Esophagus (tissue), 2 donors: Measurements from ENCODE around the gene ZRANB1. TPM values are rescaled to one million over a fixed set of nuclear protein-coding genes. Genes with fewer than 3 reads are reported as not detected.
A peak's percentile ranks its signal among the peaks of the same experiment; 100 is the strongest.

Experiments used
- H3K27ac ChIP-seq, 2 donors: one replicate each; pipeline ENCODE4 v1.5.1; 2013; ENCODE audit warnings: low read depth in 2 of 2, mild to moderate bottlenecking in 2 of 2, inconsistent platforms in 1 of 2, low read length in 1 of 2, moderate library complexity in 1 of 2
- H3K27me3 ChIP-seq, 2 donors: one replicate each; pipeline ENCODE4 v1.6.1; 2013; ENCODE audit warnings: low read length in 2 of 2, control low read depth in 1 of 2, mild to moderate bottlenecking in 1 of 2; ENCODE audit not compliant: insufficient read depth in 2 of 2, control insufficient read depth in 1 of 2
- H3K36me3 ChIP-seq, 2 donors: one replicate each; pipeline ENCODE4 v1.6.1; 2013; ENCODE audit warnings: low read length in 1 of 2; ENCODE audit not compliant: control insufficient read depth in 2 of 2, insufficient read depth in 2 of 2
- H3K4me1 ChIP-seq, 2 donors: one replicate each; pipeline ENCODE4 v1.6.1; 2013; ENCODE audit warnings: low read length in 1 of 2; ENCODE audit not compliant: control insufficient read depth in 2 of 2, insufficient read depth in 2 of 2
- H3K4me3 ChIP-seq, 2 donors: one replicate each; pipeline ENCODE4 v1.5.1; 2013; ENCODE audit warnings: low read length in 2 of 2, mild to moderate bottlenecking in 2 of 2, low read depth in 1 of 2, moderate library complexity in 1 of 2
- H3K9me3 ChIP-seq, 2 donors: one replicate each; pipeline ENCODE4 v1.6.1; 2013; ENCODE audit warnings: mild to moderate bottlenecking in 2 of 2, low read depth in 1 of 2, low read length in 1 of 2, moderate library complexity in 1 of 2; ENCODE audit not compliant: control insufficient read depth in 2 of 2, insufficient read depth in 1 of 2
- WGBS, 2 donors: extraction: QIAGEN DNeasy Blood & Tissue Kit; methylation state at CpG; one replicate each; pipeline ENCODE4 v1.1.7; 2013; 5-methylcytosine and 5-hydroxymethylcytosine counted together
- polyA plus RNA-seq, 2 donors: library from polyadenylated mRNA; stranded (reverse); fragments of 200-250 nt; gene quantifications; one replicate each; pipeline ENCODE4 v1.2.3, GENCODE V29; 2013
- donor health status: healthy with polysubstance abuse.
- donor health status: Bipolar disorder and iron deficiency.

ZRANB1 gene
- polyA plus RNA-seq, 2 donors = 9.3 to 10.4 TPM

DNA sequence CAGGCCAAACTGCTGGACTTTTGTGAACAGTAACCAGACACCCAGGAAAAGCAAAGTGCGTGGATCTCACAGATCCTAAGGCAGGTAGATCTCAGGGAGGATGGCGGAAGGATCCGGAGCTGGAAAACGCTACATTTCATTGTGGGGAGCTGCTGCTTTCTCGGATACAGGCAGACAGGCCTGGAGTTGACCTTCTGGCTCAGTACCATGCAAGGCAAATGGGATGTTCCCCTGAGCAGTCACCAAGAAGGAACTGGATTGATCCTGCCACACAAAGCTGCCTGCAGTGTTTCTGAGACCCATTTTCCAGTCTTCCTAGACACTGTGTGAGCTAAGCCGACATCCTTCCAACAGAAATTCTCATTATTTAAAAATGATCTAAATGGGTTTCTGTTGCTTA lies 65.5 kb downstream of the ZRANB1 start:
- peaks cover 3 to 20% of the 10 kb centered on the region in 2 donors for H3K4me1 ChIP-seq

GRCh38 chr10:125008689-125009638 lies 67.0 kb downstream of the ZRANB1 start:
- no peaks in the 10 kb centered on the region for H3K27me3 ChIP-seq
- H3K4me3 ChIP-seq = no peak overlapping the region
- WGBS, 2 donors = 59 to 70% methylated on average over 22 of the region's 22 CpGs
- H3K36me3 ChIP-seq = peaks cover 0 to 8% of the 10 kb centered on the region in 2 donors
- H3K9me3 ChIP-seq = no peaks in the 10 kb centered on the region
- peak overlapping the region; percentile 65 to 74 for H3K27ac ChIP-seq
- H3K4me1 ChIP-seq = peaks cover 3 to 21% of the 10 kb centered on the region in 2 donors

More for the DNA sequence above, 65.5 kb downstream of the ZRANB1 start:
- H3K27me3 ChIP-seq = no peaks in the 10 kb centered on the region
- no peak overlapping the region for H3K4me3 ChIP-seq
- H3K9me3 ChIP-seq = no peaks in the 10 kb centered on the region
- 83 to 88% methylated on average over 6 of the region's 6 CpGs for WGBS, 2 donors
- H3K36me3 ChIP-seq = peaks cover 0 to 20% of the 10 kb centered on the region in 2 donors
- no peak overlapping the region for H3K27ac ChIP-seq

- peak overlapping the region in 1 of 2 donors; percentile 65 for H3K27ac ChIP-seq
- H3K36me3 ChIP-seq = peaks cover 0 to 7% of the 10 kb centered on the region in 2 donors
- no peaks in the 10 kb centered on the region for H3K27me3 ChIP-seq
- peaks cover 3 to 24% of the 10 kb centered on the region in 2 donors for H3K4me1 ChIP-seq
- WGBS, 2 donors = 78 to 83% methylated on average over 15 of the region's 15 CpGs
- H3K4me3 ChIP-seq = no peak overlapping the region
- H3K9me3 ChIP-seq = no peaks in the 10 kb centered on the region
Observed at GRCh38 chr10:125009661-125010161, 67.8 kb downstream of the ZRANB1 start.

DNA sequence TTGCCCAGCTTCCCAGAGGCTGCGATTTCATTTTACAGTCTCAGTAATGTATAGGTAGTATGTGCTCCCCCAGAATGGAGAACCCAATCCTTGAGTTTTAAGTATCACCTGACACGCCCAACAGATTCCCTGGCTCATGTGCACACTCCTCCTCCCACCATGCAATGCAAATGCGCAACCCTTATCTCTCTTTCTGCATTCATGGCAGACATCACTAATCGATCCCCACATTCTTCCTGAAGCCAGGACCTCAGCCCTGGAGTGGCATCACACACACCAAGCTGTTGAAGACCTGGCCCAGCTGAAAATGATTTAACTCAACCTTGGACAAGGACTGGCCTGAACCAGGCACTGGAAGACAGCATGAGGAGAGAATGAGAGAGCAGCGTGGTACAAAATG lies 68.4 kb downstream of the ZRANB1 start:
- Histone ChIP-seq H3K27ac (no peak overlapping the region), H3K27me3 (no peaks in the 10 kb centered on the region)
- WGBS, 2 donors = 90 to 91% methylated on average over 5 of the region's 5 CpGs

DNA sequence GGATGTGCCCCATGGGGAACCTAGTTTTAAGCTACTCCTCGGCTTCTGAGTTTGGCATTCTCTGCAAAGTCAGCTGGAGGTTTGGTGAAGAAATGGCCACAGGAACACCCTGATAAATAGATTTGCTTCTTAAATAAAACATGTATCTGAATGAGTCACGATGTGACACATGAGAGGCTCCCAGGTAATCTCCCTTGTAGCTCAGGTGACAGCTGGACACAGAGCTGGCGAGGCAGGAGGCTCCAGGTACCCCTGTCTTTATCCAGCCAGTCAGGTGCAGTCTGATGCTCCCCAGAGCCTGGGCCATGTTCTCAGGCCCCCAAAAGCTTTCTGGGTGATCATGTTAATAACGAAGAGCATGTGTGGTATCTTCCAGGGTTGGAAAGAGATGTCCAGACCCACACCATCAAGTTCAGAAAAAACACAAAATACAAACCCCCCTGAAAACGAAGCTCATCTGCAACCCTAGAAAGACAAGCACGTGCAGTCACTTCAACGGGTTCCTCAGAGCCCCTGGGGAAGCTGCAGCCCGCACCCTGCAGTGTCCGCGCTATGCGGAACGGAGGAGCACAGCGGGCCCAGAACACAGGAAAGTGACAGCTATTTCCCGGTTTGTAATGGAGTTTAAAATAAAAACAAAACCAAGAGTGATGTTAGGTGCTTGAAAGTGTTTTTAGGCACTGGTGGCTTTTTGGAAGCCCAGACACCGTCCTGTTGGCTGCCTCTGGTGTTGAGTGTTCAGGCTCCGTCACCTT lies 69.4 kb downstream of the ZRANB1 start:
- Histone ChIP-seq H3K27ac (peak overlapping the region; percentile 11 to 68), H3K27me3 (no peaks in the 10 kb centered on the region), H3K36me3 (peaks cover 0 to 4% of the 10 kb centered on the region in 2 donors), H3K4me1 (peaks cover 13 to 29% of the 10 kb centered on the region in 2 donors), H3K4me3 (no peak overlapping the region), H3K9me3 (no peaks in the 10 kb centered on the region)
- WGBS, 2 donors = 75 to 85% methylated on average over 16 of the region's 16 CpGs

More for the DNA sequence above, 68.4 kb downstream of the ZRANB1 start:
- no peak overlapping the region for H3K4me3 ChIP-seq
- H3K36me3 ChIP-seq = peaks cover 0 to 4% of the 10 kb centered on the region in 2 donors
- H3K9me3 ChIP-seq = no peaks in the 10 kb centered on the region
- H3K4me1 ChIP-seq = peaks cover 8 to 26% of the 10 kb centered on the region in 2 donors

- Histone ChIP-seq H3K9me3 (no peaks in the 10 kb centered on the region), H3K4me1 (peaks cover 13 to 31% of the 10 kb centered on the region in 2 donors), H3K27me3 (no peaks in the 10 kb centered on the region), H3K36me3 (peaks cover 0 to 8% of the 10 kb centered on the region in 2 donors), H3K4me3 (no peak overlapping the region), H3K27ac (peak overlapping the region in 1 of 2 donors; percentile 68)
- 74 to 78% methylated on average over 27 of the region's 27 CpGs for WGBS, 2 donors
Observed at GRCh38 chr10:125011926-125012705, 70.2 kb downstream of the ZRANB1 start.

GRCh38 chr10:125012851-125013528 lies 71.1 kb downstream of the ZRANB1 start:
- Histone ChIP-seq H3K27me3 (no peaks in the 10 kb centered on the region), H3K27ac (no peak overlapping the region), H3K9me3 (no peaks in the 10 kb centered on the region), H3K4me1 (peaks cover 13 to 33% of the 10 kb centered on the region in 2 donors), H3K4me3 (no peak overlapping the region), H3K36me3 (peaks cover 0 to 10% of the 10 kb centered on the region in 2 donors)
- WGBS, 2 donors = 89 to 91% methylated on average over 15 of the region's 15 CpGs

GRCh38 chr10:125013529-125013872 lies 71.6 kb downstream of the ZRANB1 start:
- peaks cover 0 to 10% of the 10 kb centered on the region in 2 donors for H3K36me3 ChIP-seq
- 91 to 97% methylated on average over 7 of the region's 7 CpGs for WGBS, 2 donors
- H3K9me3 ChIP-seq = no peaks in the 10 kb centered on the region
- H3K27ac ChIP-seq = no peak overlapping the region
- no peak overlapping the region for H3K4me3 ChIP-seq
- H3K4me1 ChIP-seq = peaks cover 10 to 28% of the 10 kb centered on the region in 2 donors
- H3K27me3 ChIP-seq = no peaks in the 10 kb centered on the region
